Thoracic aorta (tissue), 2 donors: ENCODE measurements around the gene ZG16B. TPM values are rescaled to one million over a fixed set of nuclear protein-coding genes. Genes with fewer than 3 reads are reported as not detected.

ENCODE experiments used
- ATAC-seq: fragments of 150-250 bp; one replicate; pipeline ENCODE4 v1.8.0; 2017; ENCODE audit warnings: low read depth; ENCODE audit not compliant: insufficient number of reproducible peaks, low FRiP score
- DNase-seq: peaks from one replicate; pipeline ENCODE4 v3.0.0-alpha.2; 2020; ENCODE audit warnings: low spot score
- H3K27ac ChIP-seq, 2 donors: fragments of 200-600 bp; sonication (generic); 1 replicate in 1 of 2; 2 replicates in 1 of 2; pipeline ENCODE4 v1.5.1; 2016; ENCODE audit warnings: mild to moderate bottlenecking in 2 of 2, moderate library complexity in 2 of 2
- H3K27me3 ChIP-seq: fragments of 200-600 bp; sonication (generic); replicated peaks from 2 replicates; pipeline ENCODE4 v1.6.0; 2016; ENCODE audit warnings: mild to moderate bottlenecking; ENCODE audit not compliant: insufficient read depth
- H3K36me3 ChIP-seq: fragments of 200-600 bp; sonication (generic); one replicate; pipeline ENCODE4 v1.5.1; 2016
- H3K4me1 ChIP-seq, 2 donors: fragments of 200-600 bp; sonication (generic); 1 replicate in 1 of 2; 2 replicates in 1 of 2; pipeline versions ENCODE4 v1.5.1 to v1.6.0; 2016; ENCODE audit warnings: low read depth in 2 of 2, mild to moderate bottlenecking in 1 of 2; ENCODE audit not compliant: control insufficient read depth in 1 of 2
- H3K4me3 ChIP-seq: fragments of 200-600 bp; sonication (generic); 2 replicates; pipeline ENCODE4 v1.5.1; 2016; ENCODE audit warnings: mild to moderate bottlenecking
- H3K9me3 ChIP-seq: fragments of 200-600 bp; sonication (generic); 2 replicates; pipeline ENCODE4 v1.5.1; 2016
- total RNA-seq, 2 donors: library from RNA; depleted of rRNA; stranded (reverse); fragments of >200 nt; gene quantifications; one replicate each; pipeline versions ENCODE4 v1.1.0 to v1.2.3, GENCODE V29; 2016
- TF ChIP-seq, protein P1 (sequence below): fragments of 200-600 bp; sonication (generic); IDR thresholded peaks from one replicate; pipeline ENCODE4 v1.5.1; 2019; ENCODE audit warnings: antibody characterized with exemption

The ZG16B gene
- total RNA-seq, 2 donors from 2014 or later, result not detected

DNA sequence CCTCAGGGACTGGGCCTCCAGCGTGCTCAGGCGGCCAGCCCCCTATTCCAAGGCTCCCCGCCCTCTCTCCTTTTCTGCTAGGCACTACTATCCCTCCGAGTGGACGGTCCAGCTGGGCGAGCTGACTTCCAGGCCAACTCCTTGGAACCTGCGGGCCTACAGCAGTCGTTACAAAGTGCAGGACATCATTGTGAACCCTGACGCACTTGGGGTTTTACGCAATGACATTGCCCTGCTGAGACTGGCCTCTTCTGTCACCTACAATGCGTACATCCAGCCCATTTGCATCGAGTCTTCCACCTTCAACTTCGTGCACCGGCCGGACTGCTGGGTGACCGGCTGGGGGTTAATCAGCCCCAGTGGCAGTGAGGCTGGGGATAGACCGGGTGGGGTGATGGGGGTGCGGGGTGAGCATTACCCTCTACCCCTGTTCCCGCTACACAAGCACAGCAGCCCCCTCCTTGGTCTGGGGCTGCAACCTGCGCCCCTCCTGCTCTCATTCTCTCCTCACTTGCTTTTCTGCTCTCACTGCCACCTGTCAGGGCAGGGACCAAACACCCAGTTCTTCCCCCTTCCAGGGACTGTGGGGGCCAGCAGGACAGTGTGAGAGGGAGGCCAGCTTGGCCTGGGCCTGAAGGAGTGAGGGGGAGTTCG lies 30.8 kb upstream of the ZG16B start:
- no peak for DNase-seq
- ATAC-seq, result no peak
- Histone ChIP-seq H3K4me3 (no peak overlapping the region), H3K27ac (no peak overlapping the region), H3K4me1 (no peaks in the 10 kb centered on the region), H3K36me3 (no peaks in the 10 kb centered on the region), H3K27me3 (no peaks in the 10 kb centered on the region), H3K9me3 (peaks cover 3% of the 10 kb centered on the region)
- TF ChIP-seq, protein P1, sequence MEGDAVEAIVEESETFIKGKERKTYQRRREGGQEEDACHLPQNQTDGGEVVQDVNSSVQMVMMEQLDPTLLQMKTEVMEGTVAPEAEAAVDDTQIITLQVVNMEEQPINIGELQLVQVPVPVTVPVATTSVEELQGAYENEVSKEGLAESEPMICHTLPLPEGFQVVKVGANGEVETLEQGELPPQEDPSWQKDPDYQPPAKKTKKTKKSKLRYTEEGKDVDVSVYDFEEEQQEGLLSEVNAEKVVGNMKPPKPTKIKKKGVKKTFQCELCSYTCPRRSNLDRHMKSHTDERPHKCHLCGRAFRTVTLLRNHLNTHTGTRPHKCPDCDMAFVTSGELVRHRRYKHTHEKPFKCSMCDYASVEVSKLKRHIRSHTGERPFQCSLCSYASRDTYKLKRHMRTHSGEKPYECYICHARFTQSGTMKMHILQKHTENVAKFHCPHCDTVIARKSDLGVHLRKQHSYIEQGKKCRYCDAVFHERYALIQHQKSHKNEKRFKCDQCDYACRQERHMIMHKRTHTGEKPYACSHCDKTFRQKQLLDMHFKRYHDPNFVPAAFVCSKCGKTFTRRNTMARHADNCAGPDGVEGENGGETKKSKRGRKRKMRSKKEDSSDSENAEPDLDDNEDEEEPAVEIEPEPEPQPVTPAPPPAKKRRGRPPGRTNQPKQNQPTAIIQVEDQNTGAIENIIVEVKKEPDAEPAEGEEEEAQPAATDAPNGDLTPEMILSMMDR, result no peak

DNA sequence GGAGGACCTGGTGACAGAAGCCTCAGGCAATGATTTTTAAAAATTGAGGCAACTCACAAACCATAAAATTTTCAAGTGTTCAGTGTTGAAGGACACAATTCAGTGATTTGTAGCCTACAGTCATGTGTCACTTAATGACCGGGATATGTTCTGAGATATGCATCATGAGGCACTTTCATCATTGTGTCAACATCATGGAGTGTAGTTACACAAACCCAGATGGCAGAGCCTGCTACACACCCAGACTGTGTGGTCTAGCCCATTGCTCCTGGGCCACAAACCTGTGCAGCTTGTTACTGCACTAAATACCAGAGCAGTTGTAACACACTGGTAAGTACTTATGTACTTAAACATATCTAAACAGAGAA lies 30.3 kb upstream of the ZG16B start:
- DNase-seq (no peak), ATAC-seq (no peak)
- Histone ChIP-seq H3K27ac (no peak overlapping the region), H3K36me3 (no peaks in the 10 kb centered on the region), H3K27me3 (no peaks in the 10 kb centered on the region), H3K9me3 (peaks cover 3% of the 10 kb centered on the region), H3K4me3 (no peak overlapping the region), H3K4me1 (no peaks in the 10 kb centered on the region)
- TF ChIP-seq, protein P1, result no peak

DNA sequence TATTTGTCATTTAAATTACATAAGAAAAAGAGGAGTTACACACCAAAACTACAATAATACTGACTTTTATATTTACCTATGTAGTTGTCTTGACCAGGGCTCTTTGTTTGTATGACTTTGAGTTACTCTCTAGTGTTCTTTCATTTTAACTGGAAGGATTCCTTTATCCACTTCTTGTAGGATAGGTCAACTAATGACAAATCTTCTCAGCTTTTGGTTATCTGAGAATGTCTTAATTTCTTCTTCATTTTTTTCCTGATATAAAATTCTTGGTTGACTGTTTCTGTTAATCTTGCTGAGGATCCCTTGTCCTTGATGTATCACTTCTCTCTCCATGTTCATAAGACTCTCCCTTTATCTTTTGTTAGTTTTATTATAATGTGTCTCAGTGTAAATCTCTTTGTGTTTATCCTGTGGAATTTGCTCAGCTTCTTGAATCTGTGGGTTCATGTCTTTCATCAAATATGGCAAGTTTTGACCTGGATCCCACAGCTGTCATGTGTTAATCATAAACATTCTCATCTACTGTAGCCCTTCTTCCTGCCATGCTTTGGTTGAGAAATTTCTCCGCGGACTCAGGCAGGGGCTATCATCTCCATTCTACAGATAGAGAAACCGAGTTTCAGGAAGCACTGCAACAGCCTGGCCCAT lies 26.4 kb upstream of the ZG16B start:
- Histone ChIP-seq H3K4me1 (no peaks in the 10 kb centered on the region), H3K9me3 (peaks cover 3% of the 10 kb centered on the region), H3K27ac (no peak overlapping the region), H3K36me3 (no peaks in the 10 kb centered on the region), H3K4me3 (no peak overlapping the region), H3K27me3 (no peaks in the 10 kb centered on the region)
- DNase-seq, result no peak
- TF ChIP-seq, protein P1, result no peak
- ATAC-seq, result no peak

- H3K4me3 ChIP-seq, result no peak overlapping the region
- no peaks in the 10 kb centered on the region for H3K36me3 ChIP-seq
- peaks cover 3% of the 10 kb centered on the region for H3K9me3 ChIP-seq
- TF ChIP-seq, protein P1, result no peak
- H3K4me1 ChIP-seq, result no peaks in the 10 kb centered on the region
- ATAC-seq, result no peak
- no peak for DNase-seq
- no peaks in the 10 kb centered on the region for H3K27me3 ChIP-seq
- H3K27ac ChIP-seq, result no peak overlapping the region
Observed at GRCh38 chr16:2804728-2805127, 25.4 kb upstream of the ZG16B start.

DNA sequence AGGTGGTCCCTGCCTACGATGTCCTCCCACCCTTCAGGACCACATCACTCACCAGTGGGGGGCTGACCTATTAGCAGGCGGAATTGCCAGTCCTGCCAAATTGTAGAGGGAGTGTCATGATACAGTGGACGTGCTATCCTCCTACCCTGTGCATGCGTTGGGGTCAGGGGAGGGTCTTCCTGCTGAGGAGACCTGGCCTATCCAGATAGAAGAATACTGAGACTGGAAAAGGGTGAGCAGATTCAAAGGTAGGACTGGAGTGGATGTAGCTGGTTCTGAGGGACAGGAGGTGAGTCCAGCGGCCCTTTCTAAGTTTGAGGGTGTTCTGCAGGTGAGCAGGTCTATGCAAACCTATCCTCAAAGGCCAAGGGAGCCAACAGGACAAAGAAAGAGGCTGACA lies 23.8 kb upstream of the ZG16B start:
- H3K4me1 ChIP-seq, result no peaks in the 10 kb centered on the region
- H3K27me3 ChIP-seq, result no peaks in the 10 kb centered on the region
- H3K36me3 ChIP-seq, result no peaks in the 10 kb centered on the region
- ATAC-seq (no peak), DNase-seq (no peak)
- peaks cover 3% of the 10 kb centered on the region for H3K9me3 ChIP-seq
- H3K4me3 ChIP-seq, result no peak overlapping the region
- TF ChIP-seq, protein P1, result no peak
- H3K27ac ChIP-seq, result no peak overlapping the region
